SK-N-SH (cell line): Measurements from ENCODE around the gene GNG12. TPM values are rescaled to one million over a fixed set of nuclear protein-coding genes. Genes with fewer than 3 reads are reported as not detected.

Experiments used
- CTCF ChIA-PET: fragments of 300-600, 350-600 bp; formaldehyde crosslinking; extraction: SDS; loops from one replicate; lab custom pipeline; 2021; lab: Yijun Ruan, JAX
- POLR2A ChIA-PET: fragments of 350-600 bp; sonication (Branson Sonifier 250); formaldehyde crosslinking; extraction: SDS; loops from one replicate; lab custom pipeline; 2020; ENCODE audit warnings: antibody characterized with exemption, inconsistent platforms; lab: Yijun Ruan, JAX
- DNase-seq: peaks from one replicate; pipeline ENCODE4 v3.0.0; 2012
- H2AFZ ChIP-seq: fragments of 200-600 bp; sonication (generic); 2 replicates; pipeline ENCODE4 v1.8.1; 2016; ENCODE audit warnings: antibody characterized with exemption, mild to moderate bottlenecking, low read depth
- H3F3A ChIP-seq: fragments of 200-600 bp; sonication (generic); replicated peaks from 2 replicates; pipeline ENCODE3; 2016; ENCODE audit warnings: antibody characterized with exemption, mild to moderate bottlenecking; ENCODE audit not compliant: insufficient read depth
- H3K27ac ChIP-seq, 2 experiments: fragments of 200-500 bp in 1 of 2; fragments of 200-600 bp in 1 of 2; sonication (Bioruptor generic) in 1 of 2; sonication (generic), shearing (Covaris generic) in 1 of 2; 2 replicates each; pipeline versions ENCODE4 v1.5.1 to v1.6.1; 2014 to 2016; ENCODE audit warnings: low read depth in 2 of 2, inconsistent platforms in 1 of 2, low read length in 1 of 2, mild to moderate bottlenecking in 1 of 2, mixed read lengths in 1 of 2
- H3K27me3 ChIP-seq: fragments of 200-600 bp; sonication (generic), shearing (Covaris generic); 2 replicates; pipeline ENCODE4 v1.6.1; 2016; ENCODE audit warnings: mixed run types; ENCODE audit not compliant: insufficient read depth
- H3K36me3 ChIP-seq, 2 experiments: fragments of 200-500 bp in 1 of 2; fragments of 200-600 bp in 1 of 2; sonication (Bioruptor generic) in 1 of 2; sonication (generic) in 1 of 2; replicated peaks in 1 of 2; 2 replicates each; pipeline versions ENCODE3 to v1.5.1; 2014 to 2016; ENCODE audit warnings: low read length in 1 of 2, mild to moderate bottlenecking in 1 of 2; ENCODE audit not compliant: insufficient read depth in 2 of 2, control insufficient read depth in 1 of 2
- H3K4me1 ChIP-seq, 2 experiments: fragments of 200-500 bp in 1 of 2; fragments of 200-600 bp in 1 of 2; sonication (Bioruptor generic) in 1 of 2; sonication (generic), shearing (Covaris generic) in 1 of 2; 2 replicates each; pipeline versions ENCODE4 v1.5.1 to v1.6.1; 2014 to 2016; ENCODE audit warnings: low read depth in 1 of 2, low read length in 1 of 2, mixed run types in 1 of 2; ENCODE audit not compliant: insufficient read depth in 2 of 2, control insufficient read depth in 1 of 2
- H3K4me2 ChIP-seq: fragments of 200-600 bp; sonication (generic), shearing (Covaris generic); 2 replicates; pipeline ENCODE4 v1.6.1; 2017; ENCODE audit warnings: mixed run types
- H3K4me3 ChIP-seq, 2 experiments: fragments of 200-500 bp in 1 of 2; fragments of 200-600 bp in 1 of 2; sonication (Bioruptor generic) in 1 of 2; sonication (generic), shearing (Covaris generic) in 1 of 2; 2 replicates each; pipeline versions ENCODE4 v1.5.1 to v1.8.1; 2014 to 2016; ENCODE audit warnings: low read depth in 2 of 2, inconsistent platforms in 1 of 2, low read length in 1 of 2, mild to moderate bottlenecking in 1 of 2, mixed read lengths in 1 of 2, moderate library complexity in 1 of 2
- H3K79me2 ChIP-seq: fragments of 200-600 bp; sonication (generic); 2 replicates; pipeline ENCODE4 v1.8.1; 2017; ENCODE audit warnings: mild to moderate bottlenecking; ENCODE audit not compliant: insufficient read depth
- H3K9ac ChIP-seq: fragments of 200-600 bp; sonication (generic); 2 replicates; pipeline ENCODE4 v1.6.1; 2017; ENCODE audit warnings: mixed run types
- H3K9me2 ChIP-seq: fragments of 200-600 bp; sonication (generic); 2 replicates; pipeline ENCODE4 v1.6.1; 2017; ENCODE audit warnings: mixed run types
- H3K9me3 ChIP-seq: fragments of 200-600 bp; sonication (generic); 2 replicates; pipeline ENCODE4 v1.6.1; 2017; ENCODE audit warnings: mixed run types, mild to moderate bottlenecking, moderate library complexity
- H4K20me1 ChIP-seq: fragments of 200-600 bp; sonication (generic); 2 replicates; pipeline ENCODE4 v1.6.1; 2017; ENCODE audit warnings: mild to moderate bottlenecking, mixed run types; ENCODE audit not compliant: insufficient read depth
- EP300 ChIP-seq, 2 experiments: IDR thresholded peaks; 2 replicates each; pipeline versions ENCODE4 v1.4.0 to v1.6.1; 2012; ENCODE audit warnings: borderline replicate concordance in 1 of 2, low read depth in 1 of 2, low read length in 1 of 2
- FOSL2 ChIP-seq: IDR thresholded peaks from 2 replicates; pipeline ENCODE4 v1.4.0; 2012; ENCODE audit warnings: low read depth, mild to moderate bottlenecking, moderate library complexity, borderline replicate concordance
- FOXJ3 ChIP-seq: sonication (generic); formaldehyde crosslinking; IDR thresholded peaks from 2 replicates; pipeline ENCODE4 v1.5.1; 2020; ENCODE audit warnings: mild to moderate bottlenecking, missing genetic modification reagents
- FOXM1 ChIP-seq: IDR thresholded peaks from 2 replicates; pipeline ENCODE4 v1.4.0; 2012; ENCODE audit warnings: low read depth, mild to moderate bottlenecking
- GABPA ChIP-seq: IDR thresholded peaks from 2 replicates; pipeline ENCODE4 v1.4.0; 2012; ENCODE audit warnings: low read depth, mild to moderate bottlenecking
- GATA2 ChIP-seq: sonication (generic); formaldehyde crosslinking; IDR thresholded peaks from 2 replicates; pipeline ENCODE4 v1.5.0; 2020; ENCODE audit warnings: mild to moderate bottlenecking, missing genetic modification reagents
- JUND ChIP-seq: IDR thresholded peaks from 2 replicates; pipeline ENCODE4 v1.4.0; 2012
- NFIC ChIP-seq: IDR thresholded peaks from 2 replicates; pipeline ENCODE4 v1.4.0; 2012; ENCODE audit warnings: borderline replicate concordance
- NRF1 ChIP-seq: IDR thresholded peaks from 2 replicates; pipeline ENCODE4 v1.6.1; 2012; ENCODE audit warnings: low read depth, mild to moderate bottlenecking, low read length
- POLR2AphosphoS5 ChIP-seq: IDR thresholded peaks from 2 replicates; pipeline ENCODE4 v1.6.1; 2012; ENCODE audit warnings: low read depth, low read length
- RAD21 ChIP-seq: IDR thresholded peaks from 2 replicates; pipeline ENCODE4 v1.6.1; 2012; ENCODE audit warnings: mild to moderate bottlenecking, low read length
- TCF12 ChIP-seq: IDR thresholded peaks from 2 replicates; pipeline ENCODE4 v1.4.0; 2012
- TEAD4 ChIP-seq: IDR thresholded peaks from 2 replicates; pipeline ENCODE4 v1.4.0; 2012; ENCODE audit warnings: mild to moderate bottlenecking, borderline replicate concordance; ENCODE audit not compliant: insufficient read depth
- WGBS: methylation state at CpG from one replicate; pipeline ENCODE4 v1.1.6; 2017; ENCODE audit warnings: low lambda C conversion rate; 5-methylcytosine and 5-hydroxymethylcytosine counted together
- polyA plus RNA-seq, 3 experiments: library from polyadenylated mRNA; depleted of rRNA; stranded (reverse); fragments of >200 nt; gene quantifications; 2 replicates each; pipeline ENCODE4 v1.2.3, GENCODE V29; 2012
- TF ChIP-seq, protein P1 (sequence below): fragments of 200-600 bp; sonication (generic); IDR thresholded peaks from 2 replicates; pipeline ENCODE4 v1.6.1; 2017; ENCODE audit warnings: antibody characterized with exemption, mild to moderate bottlenecking, moderate library complexity
- TF ChIP-seq, protein P2 (sequence below): IDR thresholded peaks from 2 replicates; pipeline ENCODE4 v1.4.0; 2012; ENCODE audit warnings: low read depth, borderline replicate concordance
- TF ChIP-seq, protein P3 (sequence below): fragments of 150-350 bp; IDR thresholded peaks from 2 replicates; pipeline ENCODE4 v1.6.1; 2017; ENCODE audit warnings: antibody characterized with exemption, low read length, low read depth, borderline replicate concordance

Gene GNG12
- polyA plus RNA-seq, 1 of the 3 experiments (the other 2 are of a cell fraction) = 41.2 TPM

DNA sequence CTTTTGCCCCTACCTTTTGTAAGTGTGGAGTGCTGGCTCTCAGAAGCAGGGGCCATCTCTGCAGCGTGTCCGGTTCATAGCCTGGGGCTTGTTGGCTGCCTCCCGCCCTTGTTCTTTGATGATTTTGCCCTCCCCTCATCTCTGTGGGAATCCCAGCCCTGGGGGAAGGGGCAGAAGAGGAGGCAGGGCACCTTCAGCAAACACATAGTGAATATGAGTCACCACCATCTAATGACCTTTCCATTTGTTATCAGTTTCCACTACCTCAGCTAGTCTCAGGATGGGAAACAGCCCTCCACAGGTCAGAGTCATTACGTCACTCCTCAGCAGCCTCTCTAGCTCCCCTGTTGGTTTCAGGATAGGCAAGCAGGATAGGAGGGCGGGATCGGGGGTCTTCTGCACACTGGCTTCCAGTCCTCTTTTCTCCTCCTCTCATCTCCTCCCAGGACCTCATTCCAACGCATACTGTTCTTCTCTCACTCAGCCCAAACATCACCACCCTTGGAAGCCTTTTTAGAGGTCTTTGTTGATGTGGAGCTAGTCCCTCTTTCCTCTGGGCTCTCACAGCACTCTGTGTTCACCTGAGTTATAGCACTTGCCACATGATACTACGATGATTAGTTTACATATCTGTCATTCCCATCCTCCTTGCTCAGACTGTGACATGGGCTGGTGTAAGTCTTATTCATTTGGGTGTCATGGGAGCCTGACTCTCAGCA is 132.4 kb downstream of the GNG12 start:
- TF ChIP-seq POLR2AphosphoS5 (no peak), FOSL2 (peak; percentile 9; the same call in 1 of the 2 replicates), TCF12 (no peak)
- TF ChIP-seq, protein P1, sequence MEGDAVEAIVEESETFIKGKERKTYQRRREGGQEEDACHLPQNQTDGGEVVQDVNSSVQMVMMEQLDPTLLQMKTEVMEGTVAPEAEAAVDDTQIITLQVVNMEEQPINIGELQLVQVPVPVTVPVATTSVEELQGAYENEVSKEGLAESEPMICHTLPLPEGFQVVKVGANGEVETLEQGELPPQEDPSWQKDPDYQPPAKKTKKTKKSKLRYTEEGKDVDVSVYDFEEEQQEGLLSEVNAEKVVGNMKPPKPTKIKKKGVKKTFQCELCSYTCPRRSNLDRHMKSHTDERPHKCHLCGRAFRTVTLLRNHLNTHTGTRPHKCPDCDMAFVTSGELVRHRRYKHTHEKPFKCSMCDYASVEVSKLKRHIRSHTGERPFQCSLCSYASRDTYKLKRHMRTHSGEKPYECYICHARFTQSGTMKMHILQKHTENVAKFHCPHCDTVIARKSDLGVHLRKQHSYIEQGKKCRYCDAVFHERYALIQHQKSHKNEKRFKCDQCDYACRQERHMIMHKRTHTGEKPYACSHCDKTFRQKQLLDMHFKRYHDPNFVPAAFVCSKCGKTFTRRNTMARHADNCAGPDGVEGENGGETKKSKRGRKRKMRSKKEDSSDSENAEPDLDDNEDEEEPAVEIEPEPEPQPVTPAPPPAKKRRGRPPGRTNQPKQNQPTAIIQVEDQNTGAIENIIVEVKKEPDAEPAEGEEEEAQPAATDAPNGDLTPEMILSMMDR = peak; percentile 30
- Histone ChIP-seq H2AFZ (no peak overlapping the region), H3K27me3 (no peaks in the 10 kb centered on the region), H4K20me1 (no peaks in the 10 kb centered on the region), H3K4me1 (peaks cover 0 to 5% of the 10 kb centered on the region in 2 experiments; a peak in 1 of 4 replicates), H3K4me3 (no peak overlapping the region), H3K36me3 (peaks cover 30 to 46% of the 10 kb centered on the region in 2 experiments), H3K9ac (no peak overlapping the region), H3K27ac (no peak overlapping the region), H3K79me2 (no peaks in the 10 kb centered on the region), H3K9me2 (no peaks in the 10 kb centered on the region), H3K9me3 (no peaks in the 10 kb centered on the region), H3F3A (peaks cover 17% of the 10 kb centered on the region), H3K4me2 (no peak overlapping the region)
- ChIA-PET POLR2A (no interaction called here), CTCF (interaction anchor here (1.2 to 1.6 kb wide), 7 partner anchors 9 to 168 kb away, joined by 3 to 7 read pairs (median 4); no protein-coding TSS in a partner anchor)
- WGBS = 74% methylated on average over 8 of the region's 8 CpGs
- DNase-seq = peak; percentile 54

DNA sequence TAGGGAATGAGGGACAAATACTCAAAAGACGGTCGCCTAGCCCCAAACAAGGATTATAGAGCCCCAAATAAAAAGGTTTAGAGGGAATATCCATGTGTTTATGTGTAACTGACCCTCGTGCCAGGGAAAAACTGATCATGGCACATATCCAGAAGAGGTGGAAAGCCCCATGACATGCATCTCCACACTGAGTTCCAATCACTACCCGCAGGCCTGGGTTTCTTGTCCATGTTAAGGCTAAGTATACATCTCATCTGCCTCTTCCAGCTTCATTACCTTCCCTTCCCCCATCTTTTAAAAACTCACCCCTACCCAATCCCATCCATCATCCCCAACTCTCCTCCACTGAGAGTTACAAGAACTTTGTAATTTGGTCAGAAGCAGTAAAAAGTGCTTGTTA is 133.0 kb downstream of the GNG12 start:
- H4K20me1 ChIP-seq = no peaks in the 10 kb centered on the region
- TF ChIP-seq RAD21 (no peak), NRF1 (no peak), FOSL2 (no peak), FOXM1 (no peak), NFIC (no peak), EP300 (IDR thresholded peaks at IDR 0.05; ENCODE audit: borderline replicate concordance in 1 of 2, low read depth in 1 of 2, low read length in 1 of 2) (no peak), GABPA (no peak), FOXJ3 (CRISPR knock-in tag) (no peak), GATA2 (CRISPR knock-in tag) (no peak), TEAD4 (no peak), TCF12 (no peak), JUND (no peak)
- TF ChIP-seq, protein P2, sequence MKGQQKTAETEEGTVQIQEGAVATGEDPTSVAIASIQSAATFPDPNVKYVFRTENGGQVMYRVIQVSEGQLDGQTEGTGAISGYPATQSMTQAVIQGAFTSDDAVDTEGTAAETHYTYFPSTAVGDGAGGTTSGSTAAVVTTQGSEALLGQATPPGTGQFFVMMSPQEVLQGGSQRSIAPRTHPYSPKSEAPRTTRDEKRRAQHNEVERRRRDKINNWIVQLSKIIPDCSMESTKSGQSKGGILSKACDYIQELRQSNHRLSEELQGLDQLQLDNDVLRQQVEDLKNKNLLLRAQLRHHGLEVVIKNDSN = no peak
- TF ChIP-seq, protein P3, sequence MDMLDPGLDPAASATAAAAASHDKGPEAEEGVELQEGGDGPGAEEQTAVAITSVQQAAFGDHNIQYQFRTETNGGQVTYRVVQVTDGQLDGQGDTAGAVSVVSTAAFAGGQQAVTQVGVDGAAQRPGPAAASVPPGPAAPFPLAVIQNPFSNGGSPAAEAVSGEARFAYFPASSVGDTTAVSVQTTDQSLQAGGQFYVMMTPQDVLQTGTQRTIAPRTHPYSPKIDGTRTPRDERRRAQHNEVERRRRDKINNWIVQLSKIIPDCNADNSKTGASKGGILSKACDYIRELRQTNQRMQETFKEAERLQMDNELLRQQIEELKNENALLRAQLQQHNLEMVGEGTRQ = no peak
- H3K4me3 ChIP-seq = no peak overlapping the region
- no peak for DNase-seq
- H3K27me3 ChIP-seq = no peaks in the 10 kb centered on the region
- 82% methylated on average over 4 of the region's 4 CpGs for WGBS
- no peak overlapping the region for H3K4me2 ChIP-seq
- H3K9me2 ChIP-seq = no peaks in the 10 kb centered on the region
- no peak overlapping the region for H3K9ac ChIP-seq
- H2AFZ ChIP-seq = no peak overlapping the region
- H3K9me3 ChIP-seq = no peaks in the 10 kb centered on the region
- ChIA-PET POLR2A (no interaction called here), CTCF (interaction anchor here (0.9 to 1.6 kb wide), 6 partner anchors 9 to 168 kb away, joined by 3 to 7 read pairs (median 4); no protein-coding TSS in a partner anchor)
- no peak overlapping the region for H3K27ac ChIP-seq
- H3F3A ChIP-seq = peaks cover 17% of the 10 kb centered on the region
- H3K36me3 ChIP-seq = peaks cover 26 to 40% of the 10 kb centered on the region in 2 experiments
- peaks cover 0 to 5% of the 10 kb centered on the region in 2 experiments; a peak in 1 of 4 replicates for H3K4me1 ChIP-seq
- H3K79me2 ChIP-seq = no peaks in the 10 kb centered on the region
